Upper lobe of right lung (tissue), 1 donor: ENCODE results near the gene ICAM5. TPM values are rescaled to one million over a fixed set of nuclear protein-coding genes. Genes with fewer than 3 reads are reported as not detected.

Experiments
- ATAC-seq: fragments of 200-7000 bp; cut with Tn5 transposase; one replicate; pipeline ENCODE4 v1.9.1; 2020; ENCODE audit warnings: mild to moderate bottlenecking, moderate library complexity
- DNase-seq: peaks from one replicate; pipeline ENCODE4 v3.0.0-alpha.2; 2020
- H3K27ac ChIP-seq: fragments of 200-600 bp; one replicate; pipeline ENCODE4 v1.8.0; 2022
- H3K27me3 ChIP-seq: fragments of 200-600 bp; one replicate; pipeline ENCODE4 v1.8.0; 2022; ENCODE audit warnings: mild to moderate bottlenecking
- H3K36me3 ChIP-seq: fragments of 200-600 bp; one replicate; pipeline ENCODE4 v1.8.0; 2022
- H3K4me1 ChIP-seq: fragments of 200-600 bp; one replicate; pipeline ENCODE4 v1.8.0; 2022
- H3K4me3 ChIP-seq: fragments of 200-600 bp; one replicate; pipeline ENCODE4 v1.8.0; 2022; ENCODE audit warnings: mild to moderate bottlenecking
- H3K9me3 ChIP-seq: fragments of 200-600 bp; one replicate; pipeline ENCODE4 v1.8.0; 2022
- intact Hi-C: fragments of 100-400 bp; cut with DNase I; formaldehyde crosslinking; loops from one replicate; pipeline ENCODE4 v1.11.0; 2022
- total RNA-seq: library from RNA; stranded (reverse); fragmentation: NEBNext Ultra II Directional; extraction: Animal tissue kit (Norgen Biotek cat#: 25700); gene quantifications from one replicate; pipeline ENCODE4 v1.2.1, GENCODE V29; 2021
- TF ChIP-seq, protein P1 (sequence below): fragments of 200-600 bp; IDR thresholded peaks from one replicate; pipeline ENCODE4 v1.8.0; 2022; ENCODE audit warnings: antibody characterized with exemption
- donor health status: DM: no; HTN: yes; CAD: no; lungs with severe emphysema.

Gene ICAM5
- total RNA-seq, 1 donor from 2014 or later = 18.3 TPM

DNA sequence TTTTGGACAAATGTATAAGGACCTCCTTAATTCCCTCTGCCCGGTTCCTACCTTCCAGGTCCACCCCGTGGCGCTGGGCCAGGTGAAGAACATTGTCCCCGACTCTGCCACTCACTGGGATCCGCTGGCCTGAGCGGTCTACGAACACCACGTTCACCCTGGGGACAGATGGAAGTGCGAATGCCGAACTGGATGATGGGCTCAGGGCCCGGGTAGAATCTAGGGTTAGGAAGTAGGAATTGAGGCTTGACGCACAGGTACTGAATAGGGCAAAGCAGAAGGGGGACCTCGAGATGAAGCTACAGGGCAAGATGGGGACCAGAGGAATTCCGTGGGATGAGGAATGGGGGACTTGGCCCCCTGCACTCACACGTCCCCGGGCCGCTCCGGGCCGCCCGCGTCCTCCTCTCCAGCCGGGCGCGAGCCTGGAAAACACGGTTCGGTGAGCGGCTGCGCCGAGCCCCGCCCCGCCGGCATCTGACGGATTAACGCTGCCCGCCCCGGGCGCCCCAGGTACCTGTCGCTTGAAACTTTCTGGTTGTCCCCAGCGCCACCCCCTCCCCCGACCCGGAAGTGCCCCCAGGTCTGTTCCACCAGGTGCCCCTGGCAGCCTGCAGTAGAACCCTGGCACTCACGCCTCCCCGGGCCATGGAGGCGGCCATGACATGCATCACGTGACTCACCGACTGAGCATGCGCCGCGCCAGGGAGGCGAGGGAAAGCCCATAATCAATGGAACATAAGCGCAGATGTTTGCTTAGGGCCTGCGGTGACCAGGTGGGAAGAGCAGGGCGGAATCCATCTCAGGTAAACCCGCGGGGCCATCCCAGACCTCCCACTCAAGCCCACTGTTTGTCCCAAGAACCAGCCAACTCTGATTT, 25.8 kb downstream of the ICAM5 start, which contains the start of gene FDX2:
Gene FDX2 (minus strand): TSS at position 681 of the 880 bp plus-strand sequence. CDS start 19 bp downstream, at position 662.
- Histone ChIP-seq H3K9me3 (no peaks in the 10 kb centered on the region), H3K36me3 (peaks cover 30% of the 10 kb centered on the region), H3K27ac (peak within 1 kb of the TSS; percentile 58), H3K4me3 (peak within 1 kb of the TSS; percentile 87), H3K27me3 (no peaks in the 10 kb centered on the region), H3K4me1 (peaks cover 8% of the 10 kb centered on the region)
- DNase-seq (peak; percentile 95), ATAC-seq (peak; percentile 91)
- TF ChIP-seq, protein P1, sequence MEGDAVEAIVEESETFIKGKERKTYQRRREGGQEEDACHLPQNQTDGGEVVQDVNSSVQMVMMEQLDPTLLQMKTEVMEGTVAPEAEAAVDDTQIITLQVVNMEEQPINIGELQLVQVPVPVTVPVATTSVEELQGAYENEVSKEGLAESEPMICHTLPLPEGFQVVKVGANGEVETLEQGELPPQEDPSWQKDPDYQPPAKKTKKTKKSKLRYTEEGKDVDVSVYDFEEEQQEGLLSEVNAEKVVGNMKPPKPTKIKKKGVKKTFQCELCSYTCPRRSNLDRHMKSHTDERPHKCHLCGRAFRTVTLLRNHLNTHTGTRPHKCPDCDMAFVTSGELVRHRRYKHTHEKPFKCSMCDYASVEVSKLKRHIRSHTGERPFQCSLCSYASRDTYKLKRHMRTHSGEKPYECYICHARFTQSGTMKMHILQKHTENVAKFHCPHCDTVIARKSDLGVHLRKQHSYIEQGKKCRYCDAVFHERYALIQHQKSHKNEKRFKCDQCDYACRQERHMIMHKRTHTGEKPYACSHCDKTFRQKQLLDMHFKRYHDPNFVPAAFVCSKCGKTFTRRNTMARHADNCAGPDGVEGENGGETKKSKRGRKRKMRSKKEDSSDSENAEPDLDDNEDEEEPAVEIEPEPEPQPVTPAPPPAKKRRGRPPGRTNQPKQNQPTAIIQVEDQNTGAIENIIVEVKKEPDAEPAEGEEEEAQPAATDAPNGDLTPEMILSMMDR = no peak
- intact Hi-C loops = no loop called here

- no peak for ATAC-seq
- TF ChIP-seq, protein P1 = no peak
- no peaks in the 10 kb centered on the region for H3K9me3 ChIP-seq
- no peaks in the 10 kb centered on the region for H3K27me3 ChIP-seq
- peaks cover 8% of the 10 kb centered on the region for H3K4me1 ChIP-seq
- peak overlapping the region; percentile 58 for H3K27ac ChIP-seq
- DNase-seq = no peak
- H3K4me3 ChIP-seq = peak overlapping the region; percentile 87
- intact Hi-C loops = no loop called here
- peaks cover 39% of the 10 kb centered on the region for H3K36me3 ChIP-seq
Observed at GRCh38 chr19:10316229-10317044, 26.7 kb downstream of the ICAM5 start.

GRCh38 chr19:10317045-10317856, 27.5 kb downstream of the ICAM5 start:
- ATAC-seq (no peak), DNase-seq (no peak)
- Histone ChIP-seq H3K36me3 (peaks cover 47% of the 10 kb centered on the region), H3K4me3 (no peak overlapping the region), H3K9me3 (no peaks in the 10 kb centered on the region), H3K27me3 (no peaks in the 10 kb centered on the region), H3K4me1 (peaks cover 8% of the 10 kb centered on the region), H3K27ac (no peak overlapping the region)
- TF ChIP-seq, protein P1 = no peak
- intact Hi-C loops = no loop called here

- H3K4me1 ChIP-seq = peaks cover 8% of the 10 kb centered on the region
- intact Hi-C loops = no loop called here
- no peak for DNase-seq
Observed at GRCh38 chr19:10317857-10318462, 28.2 kb downstream of the ICAM5 start.

More at GRCh38 chr19:10317857-10318462, 28.2 kb downstream of the ICAM5 start:
- Histone ChIP-seq H3K9me3 (no peaks in the 10 kb centered on the region), H3K4me3 (no peak overlapping the region), H3K27me3 (no peaks in the 10 kb centered on the region), H3K36me3 (peaks cover 54% of the 10 kb centered on the region), H3K27ac (no peak overlapping the region)
- ATAC-seq = no peak
- TF ChIP-seq, protein P1 = no peak
